Esophagus muscularis mucosa (tissue), 3 donors: Measurements from ENCODE around the gene MUC16.

Experiments
- CTCF ChIP-seq, 3 experiments: fragments of 200-600 bp in 2 of 3; fragments of 450-650 bp in 1 of 3; sonication (generic) in 2 of 3; IDR thresholded peaks; one replicate each; pipeline ENCODE4 v1.5.1; 2017 to 2019; ENCODE audit warnings: antibody characterized with exemption in 3 of 3, mild to moderate bottlenecking in 2 of 3, moderate library complexity in 1 of 3
- POLR2A ChIP-seq: fragments of 450-650 bp; IDR thresholded peaks from one replicate; pipeline ENCODE4 v1.6.1; 2017; ENCODE audit warnings: antibody characterized with exemption, moderate library complexity, mild to moderate bottlenecking, low read depth
- POLR2AphosphoS5 ChIP-seq, 2 donors: sonication (generic); formaldehyde crosslinking; IDR thresholded peaks; one replicate each; pipeline ENCODE4 v1.6.1; 2017; ENCODE audit warnings: antibody characterized with exemption in 2 of 2

- TF ChIP-seq CTCF (IDR thresholded peaks at IDR 0.05) (no peak), POLR2AphosphoS5 (IDR thresholded peaks at IDR 0.05) (no peak), POLR2A (no peak)
These were observed 29.5 kb upstream of the MUC16 start for GRCh38 chr19:9039728-9040127.
